ENCODE results near the gene PCBP3. TPM values are rescaled to one million over a fixed set of nuclear protein-coding genes. Genes with fewer than 3 reads are reported as not detected.
"Not testable (repeated sequence)": the region's sequence is repeated elsewhere in the genome, so short reads cannot be mapped to it uniquely, and the experiment has no call there.

PCBP3 gene
- total and polyA plus RNA-seq, 2 of the 13 experiments (the other 11 are each of a cell fraction or from before 2014, with no cell fraction given), result not detected

DNA sequence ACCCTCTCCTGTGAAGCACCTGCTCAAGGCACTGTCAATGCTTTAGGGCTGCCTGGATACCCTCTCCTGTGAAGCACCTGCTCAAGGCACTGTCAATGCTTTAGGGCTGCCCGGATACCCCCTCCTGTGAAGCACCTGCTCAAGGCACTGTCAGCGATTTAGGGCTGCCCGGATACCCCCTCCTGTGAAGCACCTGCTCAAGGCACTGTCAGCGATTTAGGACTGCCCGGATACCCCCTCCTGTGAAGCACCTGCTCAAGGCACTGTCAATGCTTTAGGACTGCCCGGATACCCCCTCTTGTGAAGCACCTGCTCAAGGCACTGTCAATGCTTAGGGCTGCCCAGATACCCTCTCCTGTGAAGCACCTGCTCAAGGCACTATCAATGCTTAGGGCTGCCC is 33.9 kb upstream of the PCBP3 start:
- peaks cover 7 to 43% of the 10 kb centered on the region in 2 experiments for H3K27me3 ChIP-seq (ENCODE audit: control insufficient read depth in 1 of 2, insufficient read depth in 2 of 2, low read length in 2 of 2)
- H3K4me2 ChIP-seq (ENCODE audit: low read depth, low read length); in situ Hi-C loops (cut with HindIII; ENCODE audit: extremely low pct_ligation_motif_present, low pct_unique_long_range_greater_than_20kb); H3K79me2 ChIP-seq (ENCODE audit: insufficient read depth, low read length); H3K4me1 ChIP-seq (ENCODE audit: insufficient read depth, low read length); H3K9me3 ChIP-seq (ENCODE audit: low read length); DNase-seq (ENCODE audit: low spot score); CTCF ChIA-PET (ENCODE audit: low intra/inter-chr PET ratio, low total read pairs); H2AFZ ChIP-seq (ENCODE audit: low read length); POLR2A ChIA-PET; ATAC-seq; H3K36me3 ChIP-seq (replicated peaks in 1 of 2; ENCODE audit: control insufficient read depth in 1 of 2, insufficient read depth in 2 of 2, low read length in 2 of 2); H3K9ac ChIP-seq (ENCODE audit: insufficient read depth, low read depth, low read length); H3K4me3 ChIP-seq (replicated peaks in 1 of 3; ENCODE audit: insufficient read depth in 1 of 3, low read depth in 2 of 3, low read length in 3 of 3); BruUV-seq (replicated peaks); FAIRE-seq; H3K27ac ChIP-seq (ENCODE audit: extremely low read length, insufficient read depth, low read length); intact Hi-C loops (cut with micrococcal nuclease; ENCODE audit: unreplicated experiment); H4K20me1 ChIP-seq (ENCODE audit: insufficient read depth, low read length): not testable (repeated sequence)
- 40% methylated on average over 1 of the region's 6 CpGs for WGBS (ENCODE audit: low lambda C conversion rate)

DNA sequence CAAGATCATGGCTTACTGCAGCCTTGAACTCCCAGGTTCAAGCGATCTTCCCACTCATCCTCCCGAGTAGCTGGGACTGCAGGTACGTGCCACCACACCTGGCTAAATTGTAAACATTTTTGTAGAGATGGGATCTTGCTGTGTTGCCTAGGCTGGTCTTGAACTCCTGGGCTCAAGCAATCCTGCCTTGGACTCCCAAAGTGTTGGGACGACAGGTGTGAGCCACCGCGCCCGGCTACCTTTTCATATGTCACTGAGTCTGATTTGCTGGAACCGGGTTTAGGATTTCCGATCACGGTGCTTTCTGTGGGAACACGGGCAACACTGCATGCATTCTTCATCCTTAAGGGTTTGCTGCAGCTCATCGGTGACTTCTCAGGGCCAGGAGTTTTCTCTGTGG is 32.2 kb upstream of the PCBP3 start:
- intact Hi-C loops (cut with micrococcal nuclease; ENCODE audit: unreplicated experiment), result no loop called here
- in situ Hi-C loops (cut with HindIII; ENCODE audit: extremely low pct_ligation_motif_present, low pct_unique_long_range_greater_than_20kb), result no loop called here
- no TSS peak for BruUV-seq (replicated peaks)
- H4K20me1 ChIP-seq (ENCODE audit: insufficient read depth, low read length), result no peaks in the 10 kb centered on the region
- CTCF ChIA-PET (ENCODE audit: low intra/inter-chr PET ratio, low total read pairs), result no interaction called here
- no peaks in the 10 kb centered on the region for H3K36me3 ChIP-seq (replicated peaks in 1 of 2; ENCODE audit: control insufficient read depth in 1 of 2, insufficient read depth in 2 of 2, low read length in 2 of 2)
- 41% methylated on average over 6 of the region's 12 CpGs for WGBS (ENCODE audit: low lambda C conversion rate)
- no peak overlapping the region for H3K27ac ChIP-seq (ENCODE audit: extremely low read length, insufficient read depth, low read length)
- peaks cover 12% of the 10 kb centered on the region for H3K4me1 ChIP-seq (ENCODE audit: insufficient read depth, low read length)
- H3K79me2 ChIP-seq (ENCODE audit: insufficient read depth, low read length), result no peaks in the 10 kb centered on the region
- no peaks in the 10 kb centered on the region for H3K9me3 ChIP-seq (ENCODE audit: low read length)
- POLR2A ChIA-PET, result no interaction called here
- no peak overlapping the region for H2AFZ ChIP-seq (ENCODE audit: low read length)
- no peak for FAIRE-seq
- TF ChIP-seq, protein P1, sequence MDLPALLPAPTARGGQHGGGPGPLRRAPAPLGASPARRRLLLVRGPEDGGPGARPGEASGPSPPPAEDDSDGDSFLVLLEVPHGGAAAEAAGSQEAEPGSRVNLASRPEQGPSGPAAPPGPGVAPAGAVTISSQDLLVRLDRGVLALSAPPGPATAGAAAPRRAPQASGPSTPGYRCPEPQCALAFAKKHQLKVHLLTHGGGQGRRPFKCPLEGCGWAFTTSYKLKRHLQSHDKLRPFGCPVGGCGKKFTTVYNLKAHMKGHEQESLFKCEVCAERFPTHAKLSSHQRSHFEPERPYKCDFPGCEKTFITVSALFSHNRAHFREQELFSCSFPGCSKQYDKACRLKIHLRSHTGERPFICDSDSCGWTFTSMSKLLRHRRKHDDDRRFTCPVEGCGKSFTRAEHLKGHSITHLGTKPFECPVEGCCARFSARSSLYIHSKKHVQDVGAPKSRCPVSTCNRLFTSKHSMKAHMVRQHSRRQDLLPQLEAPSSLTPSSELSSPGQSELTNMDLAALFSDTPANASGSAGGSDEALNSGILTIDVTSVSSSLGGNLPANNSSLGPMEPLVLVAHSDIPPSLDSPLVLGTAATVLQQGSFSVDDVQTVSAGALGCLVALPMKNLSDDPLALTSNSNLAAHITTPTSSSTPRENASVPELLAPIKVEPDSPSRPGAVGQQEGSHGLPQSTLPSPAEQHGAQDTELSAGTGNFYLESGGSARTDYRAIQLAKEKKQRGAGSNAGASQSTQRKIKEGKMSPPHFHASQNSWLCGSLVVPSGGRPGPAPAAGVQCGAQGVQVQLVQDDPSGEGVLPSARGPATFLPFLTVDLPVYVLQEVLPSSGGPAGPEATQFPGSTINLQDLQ (CRISPR knock-in tag; IDR thresholded peaks at IDR 0.05), result no peak
- TF ChIP-seq, protein P2, sequence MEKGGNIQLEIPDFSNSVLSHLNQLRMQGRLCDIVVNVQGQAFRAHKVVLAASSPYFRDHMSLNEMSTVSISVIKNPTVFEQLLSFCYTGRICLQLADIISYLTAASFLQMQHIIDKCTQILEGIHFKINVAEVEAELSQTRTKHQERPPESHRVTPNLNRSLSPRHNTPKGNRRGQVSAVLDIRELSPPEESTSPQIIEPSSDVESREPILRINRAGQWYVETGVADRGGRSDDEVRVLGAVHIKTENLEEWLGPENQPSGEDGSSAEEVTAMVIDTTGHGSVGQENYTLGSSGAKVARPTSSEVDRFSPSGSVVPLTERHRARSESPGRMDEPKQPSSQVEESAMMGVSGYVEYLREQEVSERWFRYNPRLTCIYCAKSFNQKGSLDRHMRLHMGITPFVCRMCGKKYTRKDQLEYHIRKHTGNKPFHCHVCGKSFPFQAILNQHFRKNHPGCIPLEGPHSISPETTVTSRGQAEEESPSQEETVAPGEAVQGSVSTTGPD (CRISPR knock-in tag; IDR thresholded peaks at IDR 0.05), result no peak
- TF ChIP-seq, protein P3, sequence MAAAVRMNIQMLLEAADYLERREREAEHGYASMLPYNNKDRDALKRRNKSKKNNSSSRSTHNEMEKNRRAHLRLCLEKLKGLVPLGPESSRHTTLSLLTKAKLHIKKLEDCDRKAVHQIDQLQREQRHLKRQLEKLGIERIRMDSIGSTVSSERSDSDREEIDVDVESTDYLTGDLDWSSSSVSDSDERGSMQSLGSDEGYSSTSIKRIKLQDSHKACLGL (CRISPR knock-in tag; IDR thresholded peaks at IDR 0.05), result no peak
- no peak for TF ChIP-seq ZNF543 (CRISPR knock-in tag; IDR thresholded peaks at IDR 0.05)
- ATAC-seq, result no peak
- no peak overlapping the region for H3K4me3 ChIP-seq (replicated peaks in 1 of 3; ENCODE audit: insufficient read depth in 1 of 3, low read depth in 2 of 3, low read length in 3 of 3)
- H3K27me3 ChIP-seq (ENCODE audit: control insufficient read depth in 1 of 2, insufficient read depth in 2 of 2, low read length in 2 of 2), result peaks cover 8 to 56% of the 10 kb centered on the region in 2 experiments
- no peak overlapping the region for H3K9ac ChIP-seq (ENCODE audit: insufficient read depth, low read depth, low read length)
- no peak for DNase-seq (ENCODE audit: low spot score)
- no peak overlapping the region for H3K4me2 ChIP-seq (ENCODE audit: low read depth, low read length)

Data from HepG2 (cell line).